GM12878 (cell line): ENCODE data around the gene SUMF1. TPM values are rescaled to one million over a fixed set of nuclear protein-coding genes. Genes with fewer than 3 reads are reported as not detected.

Experiments used
- BACH1 ChIP-seq: fragments of 450-650 bp; IDR thresholded peaks from 2 replicates; pipeline ENCODE4 v1.6.1; 2017; ENCODE audit warnings: mild to moderate bottlenecking, borderline replicate concordance
- CHD1 ChIP-seq: IDR thresholded peaks from 2 replicates; pipeline ENCODE4 v1.6.1; 2012; ENCODE audit warnings: low read depth, low read length, improper control_type of control experiment
- E4F1 ChIP-seq: fragments of 450-650 bp; IDR thresholded peaks from 2 replicates; pipeline ENCODE4 v1.6.1; 2018; ENCODE audit warnings: borderline replicate concordance, mild to moderate bottlenecking; ENCODE audit not compliant: partially characterized antibody
- ETV6 ChIP-seq, 2 experiments: fragments of 450-650 bp in 1 of 2; IDR thresholded peaks in 1 of 2; conservative IDR thresholded peaks in 1 of 2; 2 replicates each; pipeline ENCODE4 v1.6.1; 2014; ENCODE audit warnings: antibody characterized with exemption in 1 of 2, borderline replicate concordance in 1 of 2, low read depth in 1 of 2, mild to moderate bottlenecking in 1 of 2, moderate library complexity in 1 of 2
- HDAC2 ChIP-seq: fragments of 200-600 bp; sonication (generic); IDR thresholded peaks from 2 replicates; pipeline ENCODE4 v1.6.1; 2017
- HDAC6 ChIP-seq: fragments of 200-600 bp; sonication (generic); IDR thresholded peaks from one replicate; pipeline ENCODE4 v1.8.0; 2017; ENCODE audit warnings: antibody characterized with exemption; ENCODE audit not compliant: unreplicated experiment
- JUNB ChIP-seq: IDR thresholded peaks from 2 replicates; pipeline ENCODE4 v1.6.1; 2016; ENCODE audit warnings: antibody characterized with exemption, mild to moderate bottlenecking
- MEF2A ChIP-seq: IDR thresholded peaks from 2 replicates; pipeline ENCODE4 v1.6.1; 2011; ENCODE audit warnings: low read depth, mild to moderate bottlenecking, low read length, moderate library complexity; ENCODE audit not compliant: insufficient read depth
- MXI1 ChIP-seq: fragments of 150-350 bp; IDR thresholded peaks from 2 replicates; pipeline ENCODE4 v1.6.1; 2011; ENCODE audit warnings: low read depth, mild to moderate bottlenecking, inconsistent platforms, low read length, improper control_type of control experiment
- NBN ChIP-seq: fragments of 450-650 bp; IDR thresholded peaks from 2 replicates; pipeline ENCODE4 v1.6.1; 2016
- NFYA ChIP-seq: IDR thresholded peaks from 2 replicates; pipeline ENCODE4 v1.6.1; 2011; ENCODE audit warnings: low read depth, mild to moderate bottlenecking, low read length, improper control_type of control experiment, borderline replicate concordance
- NKRF ChIP-seq: fragments of 450-650 bp; conservative IDR thresholded peaks from 2 replicates; pipeline ENCODE4 v1.6.1; 2017; ENCODE audit warnings: mild to moderate bottlenecking, moderate library complexity
- PAX5 ChIP-seq: IDR thresholded peaks from 2 replicates; pipeline ENCODE4 v1.6.1; 2011; ENCODE audit warnings: low read depth, low read length, borderline replicate concordance
- RAD21 ChIP-seq: IDR thresholded peaks from 2 replicates; pipeline ENCODE4 v1.6.1; 2011; ENCODE audit warnings: mild to moderate bottlenecking, low read depth, low read length, moderate library complexity; ENCODE audit not compliant: insufficient read depth
- RUNX3 ChIP-seq: IDR thresholded peaks from 2 replicates; pipeline ENCODE4 v1.6.1; 2012; ENCODE audit warnings: low read length, inconsistent platforms
- SKIL ChIP-seq: fragments of 450-650 bp; IDR thresholded peaks from 2 replicates; pipeline ENCODE4 v1.6.1; 2017; ENCODE audit warnings: mild to moderate bottlenecking, low read depth, inconsistent platforms; ENCODE audit not compliant: poor library complexity, severe bottlenecking
- SMAD5 ChIP-seq: IDR thresholded peaks from 2 replicates; pipeline ENCODE4 v1.6.1; 2016; ENCODE audit warnings: antibody characterized with exemption, low read depth
- SPI1 ChIP-seq: IDR thresholded peaks from 2 replicates; pipeline ENCODE4 v1.6.1; 2011; ENCODE audit warnings: low read depth, mild to moderate bottlenecking, low read length, moderate library complexity, borderline replicate concordance; ENCODE audit not compliant: insufficient read depth
- WRNIP1 ChIP-seq: IDR thresholded peaks from 2 replicates; pipeline ENCODE4 v1.6.1; 2011; ENCODE audit warnings: low read depth, low read length, improper control_type of control experiment, borderline replicate concordance
- ZNF217 ChIP-seq: fragments of 450-650 bp; IDR thresholded peaks from 2 replicates; pipeline ENCODE4 v1.6.1; 2017; ENCODE audit warnings: antibody characterized with exemption, mild to moderate bottlenecking
- ZNF24 ChIP-seq: fragments of 450-650 bp; IDR thresholded peaks from 2 replicates; pipeline ENCODE4 v1.6.1; 2017; ENCODE audit warnings: antibody characterized with exemption, mild to moderate bottlenecking
- polyA plus RNA-seq, 11 experiments: library from polyadenylated mRNA; depleted of rRNA in 4 of 11; unstranded in 6 of 11; stranded (reverse) in 5 of 11; fragments of >200 nt; fragmentation: Nextera tagmentation in 4 of 11; fragmentation: Illumina TruSeq in 1 of 11; extraction: Ambion mirVana in 4 of 11; extraction: Trizol in 1 of 11; gene quantifications; 1 replicate in 1 of 11; 2 replicates in 10 of 11; pipeline versions ENCODE4 v1.2.1 to v1.2.3, GENCODE V29; 2011 to 2016; ENCODE audit warnings: inconsistent platforms in 2 of 11, missing spikeins in 2 of 11, low read depth in 1 of 11
- total RNA-seq, 4 experiments: library from RNA; depleted of rRNA in 3 of 4; stranded (reverse); fragments of >200 nt in 3 of 4; fragmentation: Illumina TruSeq in 1 of 4; extraction: Trizol in 1 of 4; gene quantifications; 2 replicates each; pipeline versions ENCODE4 v1.2.1 to v1.2.3, GENCODE V29; 2013 to 2021

SUMF1 gene
- total and polyA plus RNA-seq, 10 of the 15 experiments (the other 5 are each of a cell fraction or from before 2014, with no cell fraction given) = 3.2 to 14.3 (median 8.5) TPM

DNA sequence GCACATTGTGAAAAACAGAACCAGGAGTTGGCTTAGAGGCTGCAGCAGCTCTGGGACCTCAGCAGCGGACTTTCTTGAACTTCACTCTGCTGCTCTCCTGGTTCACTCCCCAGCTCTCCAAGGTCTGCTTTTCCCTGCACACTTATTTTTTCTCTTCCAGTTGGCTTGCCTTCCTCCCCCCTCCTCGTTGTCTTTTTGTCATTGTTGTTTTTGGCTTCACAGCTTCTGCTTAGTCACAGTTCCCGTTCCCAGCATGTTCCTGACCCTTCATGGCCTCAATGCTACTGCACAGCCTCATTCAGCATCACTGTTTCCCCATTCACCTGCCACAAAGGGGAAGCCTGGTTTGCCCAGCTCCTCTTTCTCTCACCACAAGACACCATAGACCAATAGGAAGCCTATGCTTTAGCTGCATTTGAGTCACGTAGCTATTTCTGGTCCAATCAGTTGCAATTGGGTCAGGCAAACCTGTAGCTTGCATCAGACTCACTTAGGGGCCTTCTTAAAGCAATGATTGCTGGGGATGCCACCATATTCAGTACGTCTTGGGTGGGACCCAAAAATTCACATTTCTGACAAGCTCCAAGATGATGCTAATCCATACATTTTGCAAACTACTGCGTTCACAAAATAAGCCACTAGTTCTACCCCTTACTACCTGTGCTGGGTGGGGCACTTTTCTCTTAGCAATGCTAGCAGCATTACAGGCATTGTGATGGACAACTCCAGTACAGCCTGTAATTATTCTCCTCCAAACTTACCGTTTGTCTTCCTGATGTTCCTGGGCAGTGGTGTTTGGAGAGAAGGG, 7.8 kb upstream of the SUMF1 start (continued):
- TF ChIP-seq BACH1 = no peak
- TF ChIP-seq NKRF = no peak
- 0 out of 2 replicates have a peak, but pooled peaks have one; percentile 10 for TF ChIP-seq NBN
- TF ChIP-seq MXI1 = no peak
- TF ChIP-seq ZNF217 = no peak
- TF ChIP-seq E4F1 = no peak
- no peak for TF ChIP-seq CHD1
- TF ChIP-seq SPI1 = peak; percentile 84
- no peak for TF ChIP-seq RAD21
- TF ChIP-seq SMAD5 = no peak
- TF ChIP-seq ETV6 (conservative IDR thresholded peaks at IDR 0.05 in 1 of 2, IDR thresholded peaks at IDR 0.05 in 1 of 2; ENCODE audit: borderline replicate concordance in 1 of 2, low read depth in 1 of 2) = no peak
- no peak for TF ChIP-seq HDAC2
- TF ChIP-seq ZNF24 = no peak
- TF ChIP-seq SKIL = no peak
- TF ChIP-seq JUNB = no peak
- TF ChIP-seq NFYA = peak; percentile 36; the same call in 1 of the 2 replicates
- no peak for TF ChIP-seq PAX5
- no peak for TF ChIP-seq WRNIP1
- TF ChIP-seq RUNX3 = peak; percentile 79
- TF ChIP-seq HDAC6 = no peak
- TF ChIP-seq MEF2A = peak; percentile 66; the same call in 1 of the 2 replicates
